HEK293 (cell line): ENCODE data around the gene FRMD6.

ENCODE experiments used
- CTCF ChIA-PET: fragments of 350-600 bp; formaldehyde crosslinking; extraction: SDS; loops from one replicate; lab custom pipeline; 2021; ENCODE audit warnings: antibody characterized with exemption; lab: Yijun Ruan, JAX
- POLR2A ChIA-PET: fragments of 300-600 bp; formaldehyde crosslinking; extraction: SDS; loops from one replicate; lab custom pipeline; 2020; ENCODE audit warnings: antibody characterized with exemption, inconsistent platforms; lab: Yijun Ruan, JAX
- H3K27ac ChIP-seq: fragments of 200-500 bp; sonication (Bioruptor generic); 2 replicates; pipeline ENCODE4 v1.5.1; 2014; ENCODE audit warnings: low read depth, low read length, control low read depth, inconsistent platforms; ENCODE audit errors: extremely low read depth
- H3K36me3 ChIP-seq, 2 experiments: fragments of 200-500 bp in 1 of 2; sonication (Bioruptor generic) in 1 of 2; 1 replicate in 1 of 2; 2 replicates in 1 of 2; pipeline ENCODE4 v1.5.1; 2014 to 2017; ENCODE audit warnings: inconsistent platforms in 2 of 2, low read length in 2 of 2; ENCODE audit not compliant: control insufficient read depth in 2 of 2, insufficient read depth in 1 of 2
- H3K4me1 ChIP-seq: fragments of 200-500 bp; sonication (Bioruptor generic); 2 replicates; pipeline ENCODE4 v1.5.1; 2014; ENCODE audit warnings: mild to moderate bottlenecking, low read length, inconsistent platforms; ENCODE audit not compliant: control insufficient read depth, insufficient read depth
- H3K4me3 ChIP-seq: 2 replicates; pipeline ENCODE4 v1.5.1; 2011; ENCODE audit warnings: low read depth, mild to moderate bottlenecking, control low read depth, low read length, moderate library complexity
- H3K9me3 ChIP-seq: fragments of 200-500 bp; sonication (Bioruptor generic); 2 replicates; pipeline ENCODE4 v1.5.1; 2014; ENCODE audit warnings: low read depth, low read length, inconsistent platforms; ENCODE audit not compliant: control insufficient read depth, insufficient read depth
- FEZF1 ChIP-seq: fragments of 450-650 bp; formaldehyde crosslinking; IDR thresholded peaks from 2 replicates; pipeline ENCODE4 v1.5.1; 2016; ENCODE audit warnings: missing biosample characterization, missing genetic modification characterization
- HOXC10 ChIP-seq: sonication (generic); formaldehyde crosslinking; IDR thresholded peaks from 2 replicates; pipeline ENCODE4 v1.8.1; 2023; ENCODE audit warnings: mild to moderate bottlenecking, missing genetic modification reagents
- KLF7 ChIP-seq: fragments of 450-650 bp; formaldehyde crosslinking; IDR thresholded peaks from 2 replicates; pipeline ENCODE4 v1.5.1; 2016; ENCODE audit warnings: missing biosample characterization, missing genetic modification characterization, borderline replicate concordance
- PRDM1 ChIP-seq: fragments of 450-650 bp; formaldehyde crosslinking; IDR thresholded peaks from 2 replicates; pipeline ENCODE4; 2016; ENCODE audit warnings: missing biosample characterization, missing genetic modification characterization
- SCRT2 ChIP-seq: fragments of 450-650 bp; formaldehyde crosslinking; IDR thresholded peaks from 2 replicates; pipeline ENCODE4 v1.5.1; 2016; ENCODE audit warnings: missing biosample characterization, missing genetic modification characterization
- TRIM28 ChIP-seq: IDR thresholded peaks from 2 replicates; pipeline ENCODE4 v1.6.1; 2011; ENCODE audit warnings: low read length, control low read depth, borderline replicate concordance
- ZBTB1 ChIP-seq: fragments of 450-650 bp; formaldehyde crosslinking; IDR thresholded peaks from 2 replicates; pipeline ENCODE4 v1.5.1; 2016; ENCODE audit warnings: missing biosample characterization, missing genetic modification characterization
- ZNF146 ChIP-seq: fragments of 450-650 bp; formaldehyde crosslinking; IDR thresholded peaks from 2 replicates; pipeline ENCODE4 v1.5.1; 2016; ENCODE audit warnings: missing biosample characterization, missing genetic modification characterization
- ZNF16 ChIP-seq: fragments of 450-650 bp; formaldehyde crosslinking; IDR thresholded peaks from 2 replicates; pipeline ENCODE4 v1.5.1; 2016; ENCODE audit warnings: low read depth, missing biosample characterization, missing genetic modification characterization
- ZNF266 ChIP-seq: fragments of 450-650 bp; formaldehyde crosslinking; IDR thresholded peaks from 2 replicates; pipeline ENCODE4 v1.5.1; 2016; ENCODE audit warnings: missing biosample characterization, missing genetic modification characterization, low read depth
- ZNF585B ChIP-seq: fragments of 450-650 bp; formaldehyde crosslinking; IDR thresholded peaks from 2 replicates; pipeline ENCODE4 v1.5.1; 2016; ENCODE audit warnings: missing biosample characterization, missing genetic modification characterization
- ZNF596 ChIP-seq: fragments of 450-650 bp; IDR thresholded peaks from 2 replicates; pipeline ENCODE4 v1.5.0; 2018; ENCODE audit warnings: missing biosample characterization, mild to moderate bottlenecking, missing genetic modification characterization, moderate library complexity
- ZNF654 ChIP-seq: fragments of 450-650 bp; formaldehyde crosslinking; IDR thresholded peaks from 2 replicates; pipeline ENCODE4 v1.5.1; 2016; ENCODE audit warnings: low read depth, missing biosample characterization, missing genetic modification characterization
- ZNF660 ChIP-seq: fragments of 450-650 bp; IDR thresholded peaks from 2 replicates; pipeline ENCODE4 v1.5.1; 2018; ENCODE audit warnings: missing biosample characterization, mild to moderate bottlenecking, missing genetic modification characterization
- ZNF664 ChIP-seq: fragments of 450-650 bp; formaldehyde crosslinking; IDR thresholded peaks from 2 replicates; pipeline ENCODE4 v1.5.1; 2016; ENCODE audit warnings: missing biosample characterization, missing genetic modification characterization
- ZNF76 ChIP-seq: fragments of 450-650 bp; formaldehyde crosslinking; IDR thresholded peaks from 2 replicates; pipeline ENCODE4; 2016; ENCODE audit warnings: low read depth, missing biosample characterization, missing genetic modification characterization, borderline replicate concordance
- ZNF776 ChIP-seq: fragments of 450-650 bp; formaldehyde crosslinking; IDR thresholded peaks from 2 replicates; pipeline ENCODE4 v1.5.0; 2017; ENCODE audit warnings: missing biosample characterization, missing genetic modification characterization, borderline replicate concordance
- ZNF830 ChIP-seq: fragments of 450-650 bp; IDR thresholded peaks from 2 replicates; pipeline ENCODE4 v1.5.0; 2018; ENCODE audit warnings: missing biosample characterization, missing genetic modification characterization, low read depth, mild to moderate bottlenecking, moderate library complexity
- TF ChIP-seq, protein P1 (sequence below): fragments of 450-650 bp; formaldehyde crosslinking; conservative IDR thresholded peaks from 2 replicates; pipeline ENCODE4 v1.5.1; 2016; ENCODE audit warnings: low read depth, missing biosample characterization, missing genetic modification characterization
- TF ChIP-seq, protein P2 (sequence below): sonication (generic); formaldehyde crosslinking; IDR thresholded peaks from 2 replicates; pipeline ENCODE4 v1.8.1; 2022; ENCODE audit warnings: mild to moderate bottlenecking, moderate library complexity, missing genetic modification reagents
- TF ChIP-seq, protein P3 (sequence below): fragments of 450-650 bp; formaldehyde crosslinking; IDR thresholded peaks from 2 replicates; pipeline ENCODE4 v1.5.1; 2016; ENCODE audit warnings: missing biosample characterization, missing genetic modification characterization
- TF ChIP-seq, protein P4 (sequence below): fragments of 450-650 bp; formaldehyde crosslinking; IDR thresholded peaks from 2 replicates; pipeline ENCODE4 v1.5.1; 2016; ENCODE audit warnings: missing biosample characterization, missing genetic modification characterization, low read depth

The FRMD6 gene

DNA sequence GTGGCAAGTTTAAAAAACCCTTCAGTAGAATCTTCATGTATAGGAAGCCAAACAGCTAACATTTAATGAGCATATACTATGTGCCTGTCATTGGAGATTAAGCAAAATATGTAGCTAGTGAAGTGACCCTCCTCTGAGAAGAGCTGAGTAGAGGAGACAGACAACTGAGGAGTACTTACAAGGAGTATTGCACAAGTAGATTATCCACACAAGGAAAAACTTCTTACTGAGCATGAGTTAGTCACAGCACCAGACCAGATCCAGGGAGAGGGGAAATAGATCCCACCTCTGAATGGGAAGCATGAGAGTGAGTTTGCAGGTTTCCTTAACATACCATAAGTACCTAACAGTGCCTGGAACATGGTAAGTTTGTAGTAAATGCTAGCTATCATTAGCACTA lies 33.0 kb downstream of the FRMD6 start:
- H3K36me3 ChIP-seq = peaks cover 0 to 3% of the 10 kb centered on the region in 2 experiments; a peak in 1 of 3 replicates
- ChIA-PET POLR2A (no interaction called here), CTCF (no interaction called here)
- H3K4me3 ChIP-seq = no peak overlapping the region
- TF ChIP-seq, protein P1, sequence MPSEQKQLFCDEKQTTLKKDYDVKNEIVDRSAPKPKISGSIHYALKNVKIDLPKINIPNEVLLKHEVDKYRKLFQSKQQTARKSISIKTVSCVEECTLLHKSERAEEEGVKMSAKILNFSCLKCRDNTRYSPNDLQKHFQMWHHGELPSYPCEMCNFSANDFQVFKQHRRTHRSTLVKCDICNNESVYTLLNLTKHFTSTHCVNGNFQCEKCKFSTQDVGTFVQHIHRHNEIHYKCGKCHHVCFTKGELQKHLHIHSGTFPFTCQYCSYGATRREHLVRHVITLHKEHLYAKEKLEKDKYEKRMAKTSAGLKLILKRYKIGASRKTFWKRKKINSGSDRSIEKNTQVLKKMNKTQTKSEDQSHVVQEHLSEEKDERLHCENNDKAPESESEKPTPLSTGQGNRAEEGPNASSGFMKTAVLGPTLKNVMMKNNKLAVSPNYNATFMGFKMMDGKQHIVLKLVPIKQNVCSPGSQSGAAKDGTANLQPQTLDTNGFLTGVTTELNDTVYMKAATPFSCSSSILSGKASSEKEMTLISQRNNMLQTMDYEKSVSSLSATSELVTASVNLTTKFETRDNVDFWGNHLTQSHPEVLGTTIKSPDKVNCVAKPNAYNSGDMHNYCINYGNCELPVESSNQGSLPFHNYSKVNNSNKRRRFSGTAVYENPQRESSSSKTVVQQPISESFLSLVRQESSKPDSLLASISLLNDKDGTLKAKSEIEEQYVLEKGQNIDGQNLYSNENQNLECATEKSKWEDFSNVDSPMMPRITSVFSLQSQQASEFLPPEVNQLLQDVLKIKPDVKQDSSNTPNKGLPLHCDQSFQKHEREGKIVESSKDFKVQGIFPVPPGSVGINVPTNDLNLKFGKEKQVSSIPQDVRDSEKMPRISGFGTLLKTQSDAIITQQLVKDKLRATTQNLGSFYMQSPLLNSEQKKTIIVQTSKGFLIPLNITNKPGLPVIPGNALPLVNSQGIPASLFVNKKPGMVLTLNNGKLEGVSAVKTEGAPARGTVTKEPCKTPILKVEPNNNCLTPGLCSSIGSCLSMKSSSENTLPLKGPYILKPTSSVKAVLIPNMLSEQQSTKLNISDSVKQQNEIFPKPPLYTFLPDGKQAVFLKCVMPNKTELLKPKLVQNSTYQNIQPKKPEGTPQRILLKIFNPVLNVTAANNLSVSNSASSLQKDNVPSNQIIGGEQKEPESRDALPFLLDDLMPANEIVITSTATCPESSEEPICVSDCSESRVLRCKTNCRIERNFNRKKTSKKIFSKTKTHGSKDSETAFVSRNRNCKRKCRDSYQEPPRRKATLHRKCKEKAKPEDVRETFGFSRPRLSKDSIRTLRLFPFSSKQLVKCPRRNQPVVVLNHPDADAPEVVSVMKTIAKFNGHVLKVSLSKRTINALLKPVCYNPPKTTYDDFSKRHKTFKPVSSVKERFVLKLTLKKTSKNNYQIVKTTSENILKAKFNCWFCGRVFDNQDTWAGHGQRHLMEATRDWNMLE (tag by site-specific recombination) = no peak
- no peak for TF ChIP-seq ZNF76 (tag by site-specific recombination)
- no peak for TF ChIP-seq ZNF146 (tag by site-specific recombination)
- TF ChIP-seq ZNF266 (tag by site-specific recombination) = no peak
- no peaks in the 10 kb centered on the region for H3K9me3 ChIP-seq
- H3K27ac ChIP-seq = no peak overlapping the region
- 0 out of 2 replicates have a peak, but pooled peaks cover 4% of the 10 kb centered on the region for H3K4me1 ChIP-seq

DNA sequence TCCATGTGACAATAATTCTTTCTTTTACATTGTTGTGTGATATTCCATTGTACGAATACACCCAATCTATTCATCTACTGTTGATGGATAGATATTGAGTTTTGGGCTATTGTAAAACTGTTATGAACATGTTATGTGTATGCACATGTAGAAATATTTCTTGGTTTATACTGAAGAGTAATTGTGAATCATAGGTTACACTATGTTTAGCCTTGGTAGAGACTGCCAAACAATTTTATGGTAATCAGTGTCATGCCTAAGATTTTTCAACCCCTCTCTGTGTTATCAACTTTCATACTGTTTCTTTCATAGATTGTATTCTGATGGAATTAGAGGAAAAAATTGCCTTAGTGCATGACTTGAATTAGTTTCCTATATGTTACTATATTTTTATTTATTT lies 39.5 kb downstream of the FRMD6 start:
- POLR2A ChIA-PET = no interaction called here
- TF ChIP-seq ZNF596 (tag by site-specific recombination) = no peak
- TF ChIP-seq ZNF664 = no peak
- no peak for TF ChIP-seq ZNF654 (tag by site-specific recombination)
- TF ChIP-seq ZNF830 (tag by site-specific recombination) = no peak
- TF ChIP-seq, protein P2, sequence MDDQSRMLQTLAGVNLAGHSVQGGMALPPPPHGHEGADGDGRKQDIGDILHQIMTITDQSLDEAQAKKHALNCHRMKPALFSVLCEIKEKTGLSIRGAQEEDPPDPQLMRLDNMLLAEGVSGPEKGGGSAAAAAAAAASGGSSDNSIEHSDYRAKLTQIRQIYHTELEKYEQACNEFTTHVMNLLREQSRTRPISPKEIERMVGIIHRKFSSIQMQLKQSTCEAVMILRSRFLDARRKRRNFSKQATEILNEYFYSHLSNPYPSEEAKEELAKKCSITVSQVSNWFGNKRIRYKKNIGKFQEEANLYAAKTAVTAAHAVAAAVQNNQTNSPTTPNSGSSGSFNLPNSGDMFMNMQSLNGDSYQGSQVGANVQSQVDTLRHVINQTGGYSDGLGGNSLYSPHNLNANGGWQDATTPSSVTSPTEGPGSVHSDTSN (CRISPR knock-in tag) = no peak
- no peak for TF ChIP-seq KLF7 (tag by site-specific recombination)
- TF ChIP-seq ZNF585B = no peak
- CTCF ChIA-PET = no interaction called here
- Histone ChIP-seq H3K36me3 (peaks cover 0 to 11% of the 10 kb centered on the region in 2 experiments; a peak in 2 of 3 replicates), H3K9me3 (no peaks in the 10 kb centered on the region), H3K4me3 (no peak overlapping the region), H3K27ac (no peak overlapping the region), H3K4me1 (no peaks in the 10 kb centered on the region)

DNA sequence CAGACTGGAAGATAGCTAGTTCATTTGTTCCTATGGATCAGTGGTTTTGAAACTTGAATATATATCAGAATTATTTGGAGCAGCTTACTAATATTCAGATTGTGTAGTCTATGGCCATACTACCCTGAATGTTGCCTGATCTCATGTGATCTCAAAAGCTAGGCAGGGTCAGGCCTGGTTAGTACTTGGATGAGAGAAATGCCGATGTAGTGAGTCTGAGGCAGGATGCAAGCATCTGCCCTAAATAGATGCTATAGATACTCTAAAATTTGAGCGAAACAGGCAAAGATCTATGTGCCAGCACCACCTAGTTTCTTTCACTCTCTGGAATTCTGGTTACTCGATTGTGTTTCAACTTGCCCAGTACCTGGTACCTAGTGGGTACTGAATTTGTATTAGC lies 40.9 kb downstream of the FRMD6 start:
- ChIA-PET CTCF (interaction anchor here (0.6 to 1.0 kb wide), 2 partner anchors 17 to 410 kb away, joined by 3 to 5 read pairs; no protein-coding TSS in a partner anchor), POLR2A (no interaction called here)
- Histone ChIP-seq H3K4me1 (peaks cover under 1% of the 10 kb centered on the region; the same call in 1 of the 2 replicates), H3K36me3 (peaks cover 0 to 11% of the 10 kb centered on the region in 2 experiments; a peak in 2 of 3 replicates), H3K4me3 (no peak overlapping the region), H3K27ac (no peak overlapping the region), H3K9me3 (no peaks in the 10 kb centered on the region)
- TF ChIP-seq PRDM1 (tag by site-specific recombination) = no peak
- no peak for TF ChIP-seq TRIM28
- TF ChIP-seq ZNF776 (tag by site-specific recombination) = no peak
- TF ChIP-seq FEZF1 (tag by site-specific recombination) = no peak
- TF ChIP-seq, protein P3, sequence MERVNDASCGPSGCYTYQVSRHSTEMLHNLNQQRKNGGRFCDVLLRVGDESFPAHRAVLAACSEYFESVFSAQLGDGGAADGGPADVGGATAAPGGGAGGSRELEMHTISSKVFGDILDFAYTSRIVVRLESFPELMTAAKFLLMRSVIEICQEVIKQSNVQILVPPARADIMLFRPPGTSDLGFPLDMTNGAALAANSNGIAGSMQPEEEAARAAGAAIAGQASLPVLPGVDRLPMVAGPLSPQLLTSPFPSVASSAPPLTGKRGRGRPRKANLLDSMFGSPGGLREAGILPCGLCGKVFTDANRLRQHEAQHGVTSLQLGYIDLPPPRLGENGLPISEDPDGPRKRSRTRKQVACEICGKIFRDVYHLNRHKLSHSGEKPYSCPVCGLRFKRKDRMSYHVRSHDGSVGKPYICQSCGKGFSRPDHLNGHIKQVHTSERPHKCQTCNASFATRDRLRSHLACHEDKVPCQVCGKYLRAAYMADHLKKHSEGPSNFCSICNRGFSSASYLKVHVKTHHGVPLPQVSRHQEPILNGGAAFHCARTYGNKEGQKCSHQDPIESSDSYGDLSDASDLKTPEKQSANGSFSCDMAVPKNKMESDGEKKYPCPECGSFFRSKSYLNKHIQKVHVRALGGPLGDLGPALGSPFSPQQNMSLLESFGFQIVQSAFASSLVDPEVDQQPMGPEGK (tag by site-specific recombination) = no peak
- TF ChIP-seq HOXC10 (CRISPR knock-in tag) = no peak
- no peak for TF ChIP-seq ZNF596 (tag by site-specific recombination)
- no peak for TF ChIP-seq ZNF16
- no peak for TF ChIP-seq ZNF266 (tag by site-specific recombination)
- TF ChIP-seq ZNF660 (tag by site-specific recombination) = no peak
- TF ChIP-seq, protein P4, sequence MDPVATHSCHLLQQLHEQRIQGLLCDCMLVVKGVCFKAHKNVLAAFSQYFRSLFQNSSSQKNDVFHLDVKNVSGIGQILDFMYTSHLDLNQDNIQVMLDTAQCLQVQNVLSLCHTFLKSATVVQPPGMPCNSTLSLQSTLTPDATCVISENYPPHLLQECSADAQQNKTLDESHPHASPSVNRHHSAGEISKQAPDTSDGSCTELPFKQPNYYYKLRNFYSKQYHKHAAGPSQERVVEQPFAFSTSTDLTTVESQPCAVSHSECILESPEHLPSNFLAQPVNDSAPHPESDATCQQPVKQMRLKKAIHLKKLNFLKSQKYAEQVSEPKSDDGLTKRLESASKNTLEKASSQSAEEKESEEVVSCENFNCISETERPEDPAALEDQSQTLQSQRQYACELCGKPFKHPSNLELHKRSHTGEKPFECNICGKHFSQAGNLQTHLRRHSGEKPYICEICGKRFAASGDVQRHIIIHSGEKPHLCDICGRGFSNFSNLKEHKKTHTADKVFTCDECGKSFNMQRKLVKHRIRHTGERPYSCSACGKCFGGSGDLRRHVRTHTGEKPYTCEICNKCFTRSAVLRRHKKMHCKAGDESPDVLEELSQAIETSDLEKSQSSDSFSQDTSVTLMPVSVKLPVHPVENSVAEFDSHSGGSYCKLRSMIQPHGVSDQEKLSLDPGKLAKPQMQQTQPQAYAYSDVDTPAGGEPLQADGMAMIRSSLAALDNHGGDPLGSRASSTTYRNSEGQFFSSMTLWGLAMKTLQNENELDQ (tag by site-specific recombination) = no peak
- TF ChIP-seq SCRT2 (tag by site-specific recombination) = no peak
- no peak for TF ChIP-seq ZBTB1 (tag by site-specific recombination)
